GM12878 (cell line): ENCODE data around the gene PEX6. TPM values are rescaled to one million over a fixed set of nuclear protein-coding genes. Genes with fewer than 3 reads are reported as not detected.

Source experiments
- ATAC-seq: fragments of 200-7000 bp; cut with Tn5 transposase; 3 replicates; pipeline ENCODE4 v1.9.1; 2020; ENCODE audit warnings: mild to moderate bottlenecking, moderate library complexity
- BruUV-seq: library from RNA; stranded (reverse); fragments of 400-500 nt; replicated peaks from 2 replicates; lab custom pipeline; 2021; lab: Mats Ljungman, UMichigan
- CTCF ChIA-PET: fragments of 300-600 bp; sonication (Branson Sonifier 250); formaldehyde crosslinking; extraction: SDS; loops from one replicate; lab custom pipeline; 2021; ENCODE audit warnings: inconsistent platforms; lab: Yijun Ruan, JAX
- POLR2A ChIA-PET: fragments of 350-600 bp; formaldehyde crosslinking; extraction: SDS; loops from one replicate; lab custom pipeline; 2021; ENCODE audit warnings: inconsistent platforms; lab: Charles Lee
- RAD21 ChIA-PET: fragments of 300-600 bp; sonication (Branson Sonifier 250); formaldehyde crosslinking; loops from one replicate; lab custom pipeline; 2023; ENCODE audit warnings: antibody characterized with exemption; ENCODE audit not compliant: unreplicated experiment; lab: Charles Lee
- SMC1A ChIA-PET: fragments of 300-600 bp; sonication (Branson Sonifier 250); formaldehyde crosslinking; loops from one replicate; lab custom pipeline; 2023; ENCODE audit not compliant: unreplicated experiment, uncharacterized antibody; lab: Charles Lee
- DNase-seq: peaks from one replicate; pipeline ENCODE4 v3.0.0-alpha.2; 2011; ENCODE audit warnings: low read depth, low spot score
- FAIRE-seq: peaks from 3 replicates; lab custom pipeline; 2011; peaks lifted over from hg19 to GRCh38; lab: Jason Lieb, UNC
- H2AFZ ChIP-seq: 2 replicates; pipeline ENCODE4 v1.6.0; 2011; ENCODE audit warnings: low read depth, low read length, control low read depth; ENCODE audit not compliant: control insufficient read depth
- H3K27ac ChIP-seq: 2 replicates; pipeline ENCODE4 v1.5.1; 2011; ENCODE audit warnings: control low read depth; ENCODE audit not compliant: control insufficient read depth, insufficient read depth
- H3K27me3 ChIP-seq, 2 experiments: replicated peaks in 1 of 2; 2 replicates each; pipeline versions ENCODE4 v1.6.0 to v1.6.1; 2011; ENCODE audit warnings: low read length in 1 of 2; ENCODE audit not compliant: control insufficient read depth in 2 of 2, insufficient read depth in 2 of 2
- H3K36me3 ChIP-seq, 2 experiments: 2 replicates each; pipeline ENCODE4 v1.5.1; 2011; ENCODE audit warnings: low read length in 1 of 2; ENCODE audit not compliant: control insufficient read depth in 2 of 2, insufficient read depth in 2 of 2
- H3K4me1 ChIP-seq: 2 replicates; pipeline ENCODE4 v1.6.1; 2011; ENCODE audit warnings: mild to moderate bottlenecking, low read length, moderate library complexity, mixed read lengths; ENCODE audit not compliant: control insufficient read depth, insufficient read depth
- H3K4me2 ChIP-seq: 2 replicates; pipeline ENCODE4 v1.6.0; 2011; ENCODE audit warnings: control low read depth; ENCODE audit not compliant: control insufficient read depth, insufficient read depth
- H3K4me3 ChIP-seq: fragments of 200-600 bp; sonication (generic); 2 replicates; pipeline ENCODE4 v1.5.1; 2016
- H3K79me2 ChIP-seq: 2 replicates; pipeline ENCODE4 v1.6.0; 2011; ENCODE audit warnings: low read length; ENCODE audit not compliant: control insufficient read depth, insufficient read depth
- H3K9ac ChIP-seq: 2 replicates; pipeline ENCODE4 v1.8.0; 2011; ENCODE audit warnings: low read length, control low read depth, mixed read lengths; ENCODE audit not compliant: control insufficient read depth, insufficient read depth
- H3K9me3 ChIP-seq: replicated peaks from 3 replicates; pipeline ENCODE4 v1.5.1; 2011; ENCODE audit warnings: mild to moderate bottlenecking, low read length; ENCODE audit not compliant: control insufficient read depth, insufficient read depth
- H4K20me1 ChIP-seq: 2 replicates; pipeline ENCODE4 v1.6.0; 2011; ENCODE audit not compliant: control insufficient read depth, insufficient read depth
- CBFB ChIP-seq: IDR thresholded peaks from 2 replicates; pipeline ENCODE4 v1.6.1; 2016; ENCODE audit warnings: antibody characterized with exemption, low read depth
- CBX5 ChIP-seq: sonication (generic); IDR thresholded peaks from 2 replicates; pipeline ENCODE4 v1.6.1; 2016; ENCODE audit warnings: low read depth, moderate library complexity, mild to moderate bottlenecking, inconsistent platforms
- ETV6 ChIP-seq, 2 experiments: fragments of 450-650 bp in 1 of 2; IDR thresholded peaks in 1 of 2; conservative IDR thresholded peaks in 1 of 2; 2 replicates each; pipeline ENCODE4 v1.6.1; 2014; ENCODE audit warnings: antibody characterized with exemption in 1 of 2, borderline replicate concordance in 1 of 2, low read depth in 1 of 2, mild to moderate bottlenecking in 1 of 2, moderate library complexity in 1 of 2
- FOS ChIP-seq: IDR thresholded peaks from 3 replicates; pipeline ENCODE4 v1.6.1; 2011; ENCODE audit warnings: borderline replicate concordance; ENCODE audit not compliant: insufficient read length; ENCODE audit errors: extremely low read depth
- FOXK2 ChIP-seq: fragments of 450-650 bp; IDR thresholded peaks from 2 replicates; pipeline ENCODE4 v1.6.1; 2017; ENCODE audit warnings: mild to moderate bottlenecking, moderate library complexity
- KLF5 ChIP-seq: fragments of 450-650 bp; IDR thresholded peaks from 2 replicates; pipeline ENCODE4 v1.6.1; 2014; ENCODE audit warnings: mild to moderate bottlenecking; ENCODE audit not compliant: partially characterized antibody
- NFYA ChIP-seq: IDR thresholded peaks from 2 replicates; pipeline ENCODE4 v1.6.1; 2011; ENCODE audit warnings: low read depth, mild to moderate bottlenecking, low read length, improper control_type of control experiment, borderline replicate concordance
- PAX5 ChIP-seq: IDR thresholded peaks from 2 replicates; pipeline ENCODE4 v1.6.1; 2011; ENCODE audit warnings: low read depth, low read length, borderline replicate concordance
- RB1 ChIP-seq: fragments of 450-650 bp; formaldehyde crosslinking; IDR thresholded peaks from 2 replicates; pipeline ENCODE4 v1.6.1; 2017; ENCODE audit warnings: mild to moderate bottlenecking, borderline replicate concordance
- RELA ChIP-seq: fragments of 450-650 bp; IDR thresholded peaks from 2 replicates; pipeline ENCODE4 v1.8.0; 2014; ENCODE audit warnings: borderline replicate concordance; ENCODE audit not compliant: partially characterized antibody
- SREBF2 ChIP-seq: IDR thresholded peaks from 2 replicates; pipeline ENCODE4 v1.6.1; 2012; ENCODE audit warnings: mild to moderate bottlenecking, low read length
- WGBS: methylation state at CpG from one replicate; pipeline ENCODE4 v1.1.6; 2016; ENCODE audit warnings: low lambda C conversion rate; ENCODE audit not compliant: insufficient replicate concordance, insufficient coverage; ENCODE audit errors: missing lambda C conversion rate; 5-methylcytosine and 5-hydroxymethylcytosine counted together
- in situ Hi-C: fragments of 300-500 bp; cut with MboI; formaldehyde crosslinking; loops from 9 replicates; pipeline ENCODE4 v1.14.3; 2018; ENCODE audit warnings: mixed read lengths
- intact Hi-C: fragments of 100-400 bp; cut with micrococcal nuclease; formaldehyde crosslinking; loops from one replicate; pipeline ENCODE4 v1.14.2; 2022; ENCODE audit not compliant: unreplicated experiment
- polyA plus RNA-seq, 11 experiments: library from polyadenylated mRNA; depleted of rRNA in 4 of 11; unstranded in 6 of 11; stranded (reverse) in 5 of 11; fragments of >200 nt; fragmentation: Nextera tagmentation in 4 of 11; fragmentation: Illumina TruSeq in 1 of 11; extraction: Ambion mirVana in 4 of 11; extraction: Trizol in 1 of 11; gene quantifications; 1 replicate in 1 of 11; 2 replicates in 10 of 11; pipeline versions ENCODE4 v1.2.1 to v1.2.3, GENCODE V29; 2011 to 2016; ENCODE audit warnings: inconsistent platforms in 2 of 11, missing spikeins in 2 of 11, low read depth in 1 of 11
- total RNA-seq, 4 experiments: library from RNA; depleted of rRNA in 3 of 4; stranded (reverse); fragments of >200 nt in 3 of 4; fragmentation: Illumina TruSeq in 1 of 4; extraction: Trizol in 1 of 4; gene quantifications; 2 replicates each; pipeline versions ENCODE4 v1.2.1 to v1.2.3, GENCODE V29; 2013 to 2021
- TF ChIP-seq, protein P1 (sequence below): fragments of 450-650 bp; IDR thresholded peaks from 2 replicates; pipeline ENCODE4 v1.6.1; 2017; ENCODE audit warnings: borderline replicate concordance
- TF ChIP-seq, protein P2 (sequence below): IDR thresholded peaks from 2 replicates; pipeline ENCODE4 v1.6.1; 2011; ENCODE audit warnings: mild to moderate bottlenecking, low read depth, low read length, moderate library complexity; ENCODE audit not compliant: insufficient replicate concordance
- TF ChIP-seq, protein P3 (sequence below): IDR thresholded peaks from 2 replicates; pipeline ENCODE4 v1.6.1; 2012; ENCODE audit warnings: low read depth, low read length, improper control_type of control experiment

Gene PEX6
- total and polyA plus RNA-seq, 10 of the 15 experiments (the other 5 are each of a cell fraction or from before 2014, with no cell fraction given) = 0.39 to 21.1 (median 7.8) TPM

DNA sequence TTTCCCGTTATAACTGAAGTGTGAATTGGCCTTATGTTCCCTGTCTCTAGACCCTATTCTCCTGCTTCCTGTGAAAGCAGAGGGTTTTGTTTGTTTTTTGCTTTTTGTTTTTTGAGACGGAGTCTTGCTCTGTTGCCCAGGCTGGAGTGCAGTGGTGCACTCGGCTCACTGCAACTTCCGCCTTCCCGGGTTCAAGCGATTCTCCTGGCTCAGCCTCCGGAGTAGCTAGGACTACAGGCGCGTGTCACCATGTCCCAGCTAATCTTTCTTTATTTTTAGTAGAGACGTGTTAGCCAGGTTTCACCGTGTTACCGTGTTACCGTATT is 19.1 kb downstream of the PEX6 start:
- ChIA-PET SMC1A (no interaction called here), RAD21 (no interaction called here), POLR2A (no interaction called here)
- DNase-seq = no peak
- 62% methylated on average over 13 of the region's 13 CpGs for WGBS
- Histone ChIP-seq H4K20me1 (no peaks in the 10 kb centered on the region), H3K79me2 (no peaks in the 10 kb centered on the region), H3K9ac (no peak overlapping the region), H3K36me3 (no peaks in the 10 kb centered on the region; a peak in 1 of 4 replicates)
- TF ChIP-seq PAX5 (no peak), CBX5 (no peak), RB1 (no peak), FOS (no peak), FOXK2 (no peak), NFYA (no peak), CBFB (no peak), SREBF2 (no peak), KLF5 (no peak), ETV6 (conservative IDR thresholded peaks at IDR 0.05 in 1 of 2, IDR thresholded peaks at IDR 0.05 in 1 of 2; ENCODE audit: borderline replicate concordance in 1 of 2, low read depth in 1 of 2) (no peak), RELA (no peak)
- TF ChIP-seq, protein P1, sequence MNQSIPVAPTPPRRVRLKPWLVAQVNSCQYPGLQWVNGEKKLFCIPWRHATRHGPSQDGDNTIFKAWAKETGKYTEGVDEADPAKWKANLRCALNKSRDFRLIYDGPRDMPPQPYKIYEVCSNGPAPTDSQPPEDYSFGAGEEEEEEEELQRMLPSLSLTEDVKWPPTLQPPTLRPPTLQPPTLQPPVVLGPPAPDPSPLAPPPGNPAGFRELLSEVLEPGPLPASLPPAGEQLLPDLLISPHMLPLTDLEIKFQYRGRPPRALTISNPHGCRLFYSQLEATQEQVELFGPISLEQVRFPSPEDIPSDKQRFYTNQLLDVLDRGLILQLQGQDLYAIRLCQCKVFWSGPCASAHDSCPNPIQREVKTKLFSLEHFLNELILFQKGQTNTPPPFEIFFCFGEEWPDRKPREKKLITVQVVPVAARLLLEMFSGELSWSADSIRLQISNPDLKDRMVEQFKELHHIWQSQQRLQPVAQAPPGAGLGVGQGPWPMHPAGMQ = no peak
- TF ChIP-seq, protein P2, sequence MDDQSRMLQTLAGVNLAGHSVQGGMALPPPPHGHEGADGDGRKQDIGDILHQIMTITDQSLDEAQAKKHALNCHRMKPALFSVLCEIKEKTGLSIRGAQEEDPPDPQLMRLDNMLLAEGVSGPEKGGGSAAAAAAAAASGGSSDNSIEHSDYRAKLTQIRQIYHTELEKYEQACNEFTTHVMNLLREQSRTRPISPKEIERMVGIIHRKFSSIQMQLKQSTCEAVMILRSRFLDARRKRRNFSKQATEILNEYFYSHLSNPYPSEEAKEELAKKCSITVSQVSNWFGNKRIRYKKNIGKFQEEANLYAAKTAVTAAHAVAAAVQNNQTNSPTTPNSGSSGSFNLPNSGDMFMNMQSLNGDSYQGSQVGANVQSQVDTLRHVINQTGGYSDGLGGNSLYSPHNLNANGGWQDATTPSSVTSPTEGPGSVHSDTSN = no peak
- TF ChIP-seq, protein P3, sequence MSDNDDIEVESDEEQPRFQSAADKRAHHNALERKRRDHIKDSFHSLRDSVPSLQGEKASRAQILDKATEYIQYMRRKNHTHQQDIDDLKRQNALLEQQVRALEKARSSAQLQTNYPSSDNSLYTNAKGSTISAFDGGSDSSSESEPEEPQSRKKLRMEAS = no peak
- TF ChIP-seq, all 136 proteins: peak for 0
- no peaks in the 10 kb centered on the region for H3K9me3 ChIP-seq
- no peak for FAIRE-seq
- CTCF ChIA-PET = interaction anchor here (1.0 kb wide), 1 partner anchor 58 kb away, joined by 3 read pairs; no protein-coding TSS in a partner anchor
- no peak overlapping the region for H3K4me3 ChIP-seq
- no peak overlapping the region for H3K27ac ChIP-seq
- H3K4me1 ChIP-seq = no peaks in the 10 kb centered on the region
- H3K4me2 ChIP-seq = no peak overlapping the region
- in situ Hi-C loops = no loop called here
- no TSS peak for BruUV-seq
- intact Hi-C loops = no loop called here
- no peak for ATAC-seq
- no peak overlapping the region for H2AFZ ChIP-seq
- H3K27me3 ChIP-seq = no peaks in the 10 kb centered on the region
